HepG2 (cell line): ENCODE measurements around the gene CFD. TPM values are rescaled to one million over a fixed set of nuclear protein-coding genes. Genes with fewer than 3 reads are reported as not detected.

Experiments used
- ADNP ChIP-seq: sonication (generic); formaldehyde crosslinking; IDR thresholded peaks from 2 replicates; pipeline ENCODE4 v1.4.0; 2020; ENCODE audit warnings: missing genetic modification reagents
- ATF7 ChIP-seq, 2 experiments: fragments of 450-650 bp in 1 of 2; sonication (generic) in 1 of 2; formaldehyde crosslinking in 1 of 2; IDR thresholded peaks; 2 replicates each; pipeline versions ENCODE4 v1.4.0 to v1.6.1; 2016 to 2020; ENCODE audit warnings: antibody characterized with exemption in 1 of 2, mild to moderate bottlenecking in 1 of 2, missing genetic modification reagents in 1 of 2
- DNMT1 ChIP-seq: sonication (generic); formaldehyde crosslinking; IDR thresholded peaks from 2 replicates; pipeline ENCODE4 v1.5.1; 2020; ENCODE audit warnings: mild to moderate bottlenecking, missing genetic modification reagents
- HOXD1 ChIP-seq: sonication (generic); formaldehyde crosslinking; IDR thresholded peaks from 2 replicates; pipeline ENCODE4 v1.5.0; 2020; ENCODE audit warnings: missing genetic modification reagents
- MYPOP ChIP-seq: sonication (generic); formaldehyde crosslinking; IDR thresholded peaks from 2 replicates; pipeline ENCODE4 v1.8.1; 2023; ENCODE audit warnings: mild to moderate bottlenecking, moderate library complexity, missing genetic modification reagents
- ONECUT2 ChIP-seq: sonication (generic); formaldehyde crosslinking; IDR thresholded peaks from 2 replicates; pipeline ENCODE4 v1.4.0; 2020; ENCODE audit warnings: missing genetic modification reagents
- RNF2 ChIP-seq: fragments of 450-650 bp; conservative IDR thresholded peaks from 2 replicates; pipeline ENCODE4 v1.6.1; 2016; ENCODE audit warnings: low read depth
- TERF1 ChIP-seq: sonication (generic); formaldehyde crosslinking; IDR thresholded peaks from 2 replicates; pipeline ENCODE4 v1.8.0; 2022; ENCODE audit warnings: mild to moderate bottlenecking, missing genetic modification reagents, moderate library complexity
- ZBTB40 ChIP-seq, 2 experiments: fragments of 450-650 bp in 1 of 2; sonication (generic) in 1 of 2; formaldehyde crosslinking in 1 of 2; IDR thresholded peaks; 2 replicates each; pipeline versions ENCODE4 v1.6.1 to v1.8.0; 2016 to 2022; ENCODE audit warnings: antibody characterized with exemption in 1 of 2, mild to moderate bottlenecking in 1 of 2, missing genetic modification reagents in 1 of 2
- ZNF224 ChIP-seq: sonication (generic); formaldehyde crosslinking; IDR thresholded peaks from 2 replicates; pipeline ENCODE4 v1.5.0; 2020; ENCODE audit warnings: mild to moderate bottlenecking, missing genetic modification reagents
- ZNF530 ChIP-seq: sonication (generic); formaldehyde crosslinking; IDR thresholded peaks from 2 replicates; pipeline ENCODE4 v1.5.0; 2020; ENCODE audit warnings: low read depth, mild to moderate bottlenecking, missing genetic modification reagents
- ZNF660 ChIP-seq: sonication (generic); formaldehyde crosslinking; IDR thresholded peaks from 2 replicates; pipeline ENCODE4 v1.5.1; 2020; ENCODE audit warnings: mild to moderate bottlenecking, low read depth, missing genetic modification reagents, borderline replicate concordance
- polyA plus RNA-seq, 8 experiments: library from polyadenylated mRNA; depleted of rRNA in 3 of 8; stranded (reverse) in 7 of 8; unstranded in 1 of 8; fragments of >200 nt; fragmentation: Illumina TruSeq in 4 of 8; extraction: Trizol in 4 of 8; gene quantifications; 2 replicates each; pipeline versions ENCODE4 v1.2.1 to v1.2.3, GENCODE V29; 2011 to 2016; ENCODE audit warnings: low read depth in 4 of 8, missing spikeins in 1 of 8, mixed read lengths in 1 of 8; ENCODE audit not compliant: insufficient read depth in 1 of 8
- total RNA-seq, 5 experiments: library from RNA; depleted of rRNA; stranded (reverse); fragments of >200 nt; fragmentation: Illumina TruSeq; extraction: Trizol; gene quantifications; 2 replicates each; pipeline ENCODE4 v1.2.3, GENCODE V29; 2016; ENCODE audit warnings: low read depth in 1 of 5
- TF ChIP-seq, protein P1 (sequence below): IDR thresholded peaks from 2 replicates; pipeline ENCODE4 v1.6.1; 2016; ENCODE audit warnings: mild to moderate bottlenecking, missing biosample characterization, missing genetic modification reagents
- TF ChIP-seq, protein P2 (sequence below): IDR thresholded peaks from 2 replicates; pipeline ENCODE4 v1.6.1; 2016; ENCODE audit warnings: missing compliant biosample characterization, missing genetic modification reagents, borderline replicate concordance

Gene CFD
- total and polyA plus RNA-seq, 2 of the 13 experiments (the other 11 are each of a cell fraction or from before 2014, with no cell fraction given) = 2.3 to 4.6 TPM

DNA sequence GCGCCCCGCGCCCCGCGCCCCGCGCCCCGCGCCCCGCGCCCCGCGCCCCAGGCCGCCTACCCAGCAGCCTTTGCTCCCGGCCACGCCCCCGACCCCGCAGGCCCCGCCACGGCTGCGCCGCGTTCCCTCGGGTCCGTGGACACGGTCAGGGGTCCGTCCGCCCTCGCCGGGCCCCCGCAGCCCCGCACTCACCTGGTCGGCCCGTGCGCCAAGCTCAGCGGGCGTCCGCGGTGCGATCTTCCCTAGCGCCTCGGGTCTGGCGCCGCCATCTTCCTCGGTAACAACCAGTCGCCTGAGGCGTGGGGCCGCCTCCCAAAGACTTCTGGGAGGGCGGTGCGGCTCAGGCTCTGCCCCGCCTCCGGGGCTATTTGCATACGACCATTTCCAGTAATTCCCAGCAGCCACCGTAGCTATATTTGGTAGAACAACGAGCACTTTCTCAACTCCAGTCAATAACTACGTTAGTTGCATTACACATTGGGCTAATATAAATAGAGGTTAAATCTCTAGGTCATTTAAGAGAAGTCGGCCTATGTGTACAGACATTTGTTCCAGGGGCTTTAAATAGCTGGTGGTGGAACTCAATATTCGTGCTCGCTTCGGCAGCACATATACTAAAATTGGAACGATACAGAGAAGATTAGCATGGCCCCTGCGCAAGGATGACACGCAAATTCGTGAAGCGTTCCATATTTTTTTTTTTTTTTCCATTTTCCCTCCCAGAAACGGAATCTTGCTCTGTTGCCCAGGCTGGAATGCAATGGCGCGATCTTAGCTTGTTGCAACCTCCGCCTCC is 33.6 kb downstream of the CFD start, which contains the start of the genes MED16 and RNU6-9 (continued):
- TF ChIP-seq ZNF530 (no peak), ONECUT2 (CRISPR knock-in tag) (no peak), ZNF224 (no peak), RNF2 (no peak), ZNF660 (CRISPR knock-in tag) (no peak), DNMT1 (CRISPR knock-in tag) (no peak), TERF1 (no peak), ZBTB40 (IDR thresholded peaks at IDR 0.05) (no peak), ZBTB40 (CRISPR knock-in tag; IDR thresholded peaks at IDR 0.05) (no peak), HOXD1 (0 out of 2 replicates have a peak, but pooled peaks have one; percentile 58), ATF7 (IDR thresholded peaks at IDR 0.05) (no peak), ATF7 (CRISPR knock-in tag; IDR thresholded peaks at IDR 0.05) (no peak), ADNP (CRISPR knock-in tag) (no peak), MYPOP (CRISPR knock-in tag) (no peak)
- TF ChIP-seq, protein P1, sequence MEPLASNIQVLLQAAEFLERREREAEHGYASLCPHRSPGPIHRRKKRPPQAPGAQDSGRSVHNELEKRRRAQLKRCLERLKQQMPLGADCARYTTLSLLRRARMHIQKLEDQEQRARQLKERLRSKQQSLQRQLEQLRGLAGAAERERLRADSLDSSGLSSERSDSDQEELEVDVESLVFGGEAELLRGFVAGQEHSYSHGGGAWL = peak; percentile 67; the same call in 1 of the 2 replicates
- TF ChIP-seq, protein P2, sequence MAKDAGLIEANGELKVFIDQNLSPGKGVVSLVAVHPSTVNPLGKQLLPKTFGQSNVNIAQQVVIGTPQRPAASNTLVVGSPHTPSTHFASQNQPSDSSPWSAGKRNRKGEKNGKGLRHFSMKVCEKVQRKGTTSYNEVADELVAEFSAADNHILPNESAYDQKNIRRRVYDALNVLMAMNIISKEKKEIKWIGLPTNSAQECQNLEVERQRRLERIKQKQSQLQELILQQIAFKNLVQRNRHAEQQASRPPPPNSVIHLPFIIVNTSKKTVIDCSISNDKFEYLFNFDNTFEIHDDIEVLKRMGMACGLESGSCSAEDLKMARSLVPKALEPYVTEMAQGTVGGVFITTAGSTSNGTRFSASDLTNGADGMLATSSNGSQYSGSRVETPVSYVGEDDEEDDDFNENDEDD (CRISPR knock-in tag) = no peak
